Natural killer cell treated with Interleukin-12 subunit alpha and Interleukin-12 subunit beta and Interleukin-15 and Interleukin-18, amount 100 ng/mL, for 72 hours (primary cell): ENCODE results near the gene PRODH. TPM values are rescaled to one million over a fixed set of nuclear protein-coding genes. Genes with fewer than 3 reads are reported as not detected.
"Not testable (repeated sequence)": the region's sequence is repeated elsewhere in the genome, so short reads cannot be mapped to it uniquely, and the experiment has no call there.

Source experiments
- ATAC-seq, 2 donors: fragments of 150-1000 bp; cut with Tn5 transposase in 1 of 2; sonication (Bioruptor Pico), chemical (Tn5 transposase) in 1 of 2; 2 replicates each; pipeline ENCODE4 v1.10.0; 2021
- DNase-seq: peaks from one replicate; pipeline ENCODE4 v3.0.0; 2022; ENCODE audit warnings: low spot score
- H3K27ac Mint-ChIP-seq, 2 donors: 1 replicate in 1 of 2; 2 replicates in 1 of 2; pipeline ENCODE4 v1.8.0; 2022; ENCODE audit warnings: mixed read lengths in 2 of 2, mild to moderate bottlenecking in 1 of 2, moderate library complexity in 1 of 2
- H3K27me3 Mint-ChIP-seq, 2 donors: 1 replicate in 1 of 2; 2 replicates in 1 of 2; pipeline ENCODE4 v1.8.0; 2022; ENCODE audit warnings: mixed read lengths in 2 of 2
- H3K36me3 Mint-ChIP-seq: one replicate; pipeline ENCODE4 v1.8.0; 2022; ENCODE audit warnings: mixed read lengths
- H3K4me1 Mint-ChIP-seq, 2 donors: 1 replicate in 1 of 2; 2 replicates in 1 of 2; pipeline ENCODE4 v1.8.0; 2022; ENCODE audit warnings: low read depth in 2 of 2, mixed read lengths in 2 of 2, mild to moderate bottlenecking in 1 of 2
- H3K4me3 Mint-ChIP-seq: one replicate; pipeline ENCODE4 v1.8.0; 2022; ENCODE audit warnings: mixed read lengths
- H3K9me3 Mint-ChIP-seq: 2 replicates; pipeline ENCODE4 v1.8.0; 2022; ENCODE audit warnings: mixed read lengths
- total RNA-seq, 2 donors: library from RNA; stranded (reverse); gene quantifications; one replicate each; pipeline ENCODE4 v1.2.3, GENCODE V29; 2022

The PRODH gene
- total RNA-seq, 2 donors from 2014 or later, result not detected

DNA sequence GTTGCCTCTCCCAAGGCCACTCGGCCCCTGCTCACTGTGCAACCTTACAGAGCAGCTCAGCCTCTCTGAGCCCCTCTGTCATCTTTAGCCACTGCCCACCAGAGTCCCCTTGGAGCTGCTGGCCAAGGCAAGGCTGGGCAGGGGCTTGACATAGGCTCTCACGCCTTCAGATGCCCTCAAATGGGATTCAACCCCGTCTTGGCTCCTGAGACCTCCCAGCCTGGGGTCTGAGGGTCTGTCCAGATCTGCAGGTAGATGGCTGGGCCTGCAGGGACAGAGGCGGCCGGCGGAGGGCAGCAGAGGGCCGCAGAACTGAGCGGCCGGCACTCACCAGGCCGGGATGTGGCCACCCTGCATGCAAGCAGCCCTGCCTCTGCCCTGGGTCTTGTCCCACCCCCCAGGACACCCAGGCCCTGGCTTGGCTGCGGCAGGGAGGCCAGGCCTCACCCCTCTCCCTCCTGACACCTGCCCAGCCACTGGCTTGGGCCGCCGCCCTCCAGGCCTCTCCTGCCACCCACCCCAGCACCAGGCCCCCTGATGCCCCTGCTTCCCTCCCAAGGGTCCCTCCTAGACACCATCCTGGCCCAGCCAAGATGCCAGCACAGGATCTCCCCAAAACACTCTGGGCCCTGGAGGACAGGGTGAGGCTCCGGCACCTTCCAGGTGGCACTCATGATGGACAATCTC, 18.4 kb upstream of the PRODH start:
- DNase-seq, H3K27me3 Mint-ChIP-seq, H3K27ac Mint-ChIP-seq, H3K9me3 Mint-ChIP-seq, H3K4me3 Mint-ChIP-seq, H3K4me1 Mint-ChIP-seq, H3K36me3 Mint-ChIP-seq: not testable (repeated sequence)
- ATAC-seq, result peak; percentile 65 to 76

- H3K36me3 Mint-ChIP-seq, H3K27ac Mint-ChIP-seq, H3K4me1 Mint-ChIP-seq, ATAC-seq, H3K4me3 Mint-ChIP-seq, H3K9me3 Mint-ChIP-seq: not testable (repeated sequence)
- DNase-seq, result peak; percentile 29
- peaks cover 9 to 10% of the 10 kb centered on the region in 2 donors for H3K27me3 Mint-ChIP-seq
Observed at GRCh38 chr22:18953128-18953527, 17.0 kb upstream of the PRODH start.

- Mint-ChIP-seq H3K36me3 (no peaks in the 10 kb centered on the region), H3K4me3 (no peak overlapping the region), H3K9me3 (no peaks in the 10 kb centered on the region), H3K27ac (no peak overlapping the region), H3K27me3 (peaks cover 12% of the 10 kb centered on the region in 2 donors), H3K4me1 (no peaks in the 10 kb centered on the region)
- ATAC-seq, result no peak
- DNase-seq, result no peak
Observed at GRCh38 chr22:18952022-18952421, 15.9 kb upstream of the PRODH start.

DNA sequence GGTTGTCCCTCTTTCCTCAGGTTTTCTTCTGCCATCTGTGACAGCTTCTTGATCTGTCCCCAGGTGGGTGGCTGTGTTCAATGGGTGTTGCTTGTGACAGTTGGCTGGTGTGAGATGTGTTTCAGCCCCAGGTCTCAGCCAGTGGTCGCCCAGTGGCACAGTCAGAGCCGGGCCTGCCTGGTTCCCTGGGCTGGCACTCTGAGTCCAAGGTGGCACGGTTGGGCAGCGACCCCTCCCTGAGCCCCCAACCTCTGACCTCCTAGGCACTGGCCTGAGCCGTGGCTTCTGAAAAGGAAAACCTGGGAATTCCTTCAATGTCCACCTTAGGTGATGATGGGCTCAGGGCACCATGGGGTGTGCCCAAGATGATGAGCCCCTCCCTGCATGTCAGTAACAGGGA, 14.0 kb upstream of the PRODH start:
- Mint-ChIP-seq H3K4me1 (no peaks in the 10 kb centered on the region), H3K9me3 (no peaks in the 10 kb centered on the region), H3K27ac (no peak overlapping the region), H3K4me3 (no peak overlapping the region), H3K27me3 (peaks cover 12% of the 10 kb centered on the region in 2 donors), H3K36me3 (no peaks in the 10 kb centered on the region)
- no peak for ATAC-seq
- no peak for DNase-seq

DNA sequence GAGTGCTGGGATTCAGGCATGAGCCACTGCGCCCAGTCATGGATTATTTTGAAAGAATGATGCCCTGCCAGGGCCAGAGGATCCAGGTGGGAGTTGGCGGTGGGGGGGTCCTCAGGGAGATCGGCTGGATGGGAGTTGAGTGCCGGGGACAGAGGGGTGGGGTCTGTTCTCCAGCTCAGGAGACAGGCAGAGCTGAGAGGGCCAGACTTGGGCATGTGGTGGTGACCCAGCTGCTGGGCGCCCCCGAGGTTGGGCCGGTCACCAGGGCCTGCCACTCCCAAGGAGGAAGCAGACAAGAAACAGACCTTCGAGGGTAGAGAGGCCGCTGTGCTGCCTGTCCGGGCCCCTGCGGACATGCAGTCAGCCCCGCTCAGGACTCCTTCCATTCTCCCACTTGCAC, 11.8 kb upstream of the PRODH start:
- Mint-ChIP-seq H3K27ac (no peak overlapping the region), H3K4me3 (no peak overlapping the region), H3K27me3 (peaks cover 12% of the 10 kb centered on the region in 2 donors), H3K4me1 (no peaks in the 10 kb centered on the region), H3K9me3 (no peaks in the 10 kb centered on the region), H3K36me3 (no peaks in the 10 kb centered on the region)
- ATAC-seq, result peak; percentile 24 to 36
- DNase-seq, result no peak

DNA sequence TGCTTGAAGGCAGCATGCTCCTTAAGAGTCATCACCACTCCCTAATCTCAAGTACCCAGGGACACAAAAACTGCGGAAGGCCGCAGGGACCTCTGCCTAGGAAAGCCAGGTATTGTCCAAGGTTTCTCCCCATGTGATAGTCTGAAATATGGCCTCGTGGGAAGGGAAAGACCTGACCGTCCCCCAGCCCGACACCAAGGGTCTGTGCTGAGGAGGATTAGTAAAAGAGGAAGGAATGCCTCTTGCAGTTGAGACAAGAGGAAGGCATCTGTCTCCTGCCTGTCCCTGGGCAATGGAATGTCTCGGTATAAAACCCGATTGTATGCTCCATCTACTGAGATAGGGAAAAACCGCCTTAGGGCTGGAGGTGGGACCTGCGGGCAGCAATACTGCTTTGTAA, 11.0 kb upstream of the PRODH start:
- peaks cover 12% of the 10 kb centered on the region in 2 donors for H3K27me3 Mint-ChIP-seq
- not testable (repeated sequence) for ATAC-seq, H3K27ac Mint-ChIP-seq, H3K36me3 Mint-ChIP-seq, H3K4me1 Mint-ChIP-seq, DNase-seq, H3K4me3 Mint-ChIP-seq, H3K9me3 Mint-ChIP-seq

GRCh38 chr22:18938691-18939090, 2.6 kb upstream of the PRODH start:
- not testable (repeated sequence) for H3K27ac Mint-ChIP-seq, H3K9me3 Mint-ChIP-seq, H3K27me3 Mint-ChIP-seq, H3K4me1 Mint-ChIP-seq, ATAC-seq, H3K36me3 Mint-ChIP-seq, DNase-seq, H3K4me3 Mint-ChIP-seq

- H3K27ac Mint-ChIP-seq, DNase-seq: not testable (repeated sequence)
Observed at GRCh38 chr22:18934688-18935087, 1.4 kb downstream of the PRODH start.

DNA sequence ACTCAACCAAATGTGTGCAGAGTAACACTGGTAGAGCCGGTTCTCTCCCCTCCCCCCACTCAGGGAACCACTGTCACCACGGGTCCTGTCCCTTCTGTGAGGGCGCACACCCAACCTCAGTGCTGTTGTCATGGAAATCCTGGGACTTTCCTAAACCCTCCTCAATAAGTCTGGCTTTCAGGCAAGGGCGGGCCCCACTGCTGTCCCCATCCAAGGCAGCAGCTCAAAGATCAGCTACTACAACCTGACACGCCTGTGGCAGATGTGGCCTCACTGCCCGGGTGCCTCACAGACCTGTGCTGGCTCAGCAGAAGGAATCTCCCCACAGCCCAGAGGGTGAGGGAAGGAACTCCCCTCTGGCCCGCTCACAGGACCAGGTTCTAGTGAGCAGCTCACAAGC, 2.2 kb downstream of the PRODH start:
- no peak overlapping the region for H3K4me3 Mint-ChIP-seq
- H3K27ac Mint-ChIP-seq, result no peak overlapping the region
- ATAC-seq (no peak), DNase-seq (no peak)
- H3K36me3 Mint-ChIP-seq, result no peaks in the 10 kb centered on the region
- H3K4me1 Mint-ChIP-seq, result no peaks in the 10 kb centered on the region
- H3K27me3 Mint-ChIP-seq, result no peaks in the 10 kb centered on the region
- H3K9me3 Mint-ChIP-seq, result no peaks in the 10 kb centered on the region

More at GRCh38 chr22:18934688-18935087, 1.4 kb downstream of the PRODH start:
- H3K36me3 Mint-ChIP-seq, ATAC-seq, H3K9me3 Mint-ChIP-seq, H3K4me1 Mint-ChIP-seq, H3K4me3 Mint-ChIP-seq, H3K27me3 Mint-ChIP-seq: not testable (repeated sequence)

- H3K36me3 Mint-ChIP-seq, result no peaks in the 10 kb centered on the region
- no peaks in the 10 kb centered on the region for H3K27me3 Mint-ChIP-seq
- H3K27ac Mint-ChIP-seq, result no peak overlapping the region
- no peak for DNase-seq
- no peaks in the 10 kb centered on the region for H3K4me1 Mint-ChIP-seq
- no peak for ATAC-seq
- H3K4me3 Mint-ChIP-seq, result no peak overlapping the region
- no peaks in the 10 kb centered on the region for H3K9me3 Mint-ChIP-seq
Observed at GRCh38 chr22:18931905-18932652, 4.0 kb downstream of the PRODH start.

GRCh38 chr22:18929459-18929858, 6.6 kb downstream of the PRODH start:
- Mint-ChIP-seq H3K27me3 (no peaks in the 10 kb centered on the region), H3K36me3 (no peaks in the 10 kb centered on the region), H3K4me1 (no peaks in the 10 kb centered on the region), H3K27ac (no peak overlapping the region), H3K9me3 (no peaks in the 10 kb centered on the region), H3K4me3 (no peak overlapping the region)
- ATAC-seq (no peak), DNase-seq (no peak)

GRCh38 chr22:18927573-18927972, 8.5 kb downstream of the PRODH start:
- H3K27ac Mint-ChIP-seq, result no peak overlapping the region
- H3K4me1 Mint-ChIP-seq, result no peaks in the 10 kb centered on the region
- H3K9me3 Mint-ChIP-seq, result no peaks in the 10 kb centered on the region
- DNase-seq (no peak), ATAC-seq (no peak)
- H3K36me3 Mint-ChIP-seq, result no peaks in the 10 kb centered on the region
- H3K4me3 Mint-ChIP-seq, result no peak overlapping the region
- no peaks in the 10 kb centered on the region for H3K27me3 Mint-ChIP-seq

DNA sequence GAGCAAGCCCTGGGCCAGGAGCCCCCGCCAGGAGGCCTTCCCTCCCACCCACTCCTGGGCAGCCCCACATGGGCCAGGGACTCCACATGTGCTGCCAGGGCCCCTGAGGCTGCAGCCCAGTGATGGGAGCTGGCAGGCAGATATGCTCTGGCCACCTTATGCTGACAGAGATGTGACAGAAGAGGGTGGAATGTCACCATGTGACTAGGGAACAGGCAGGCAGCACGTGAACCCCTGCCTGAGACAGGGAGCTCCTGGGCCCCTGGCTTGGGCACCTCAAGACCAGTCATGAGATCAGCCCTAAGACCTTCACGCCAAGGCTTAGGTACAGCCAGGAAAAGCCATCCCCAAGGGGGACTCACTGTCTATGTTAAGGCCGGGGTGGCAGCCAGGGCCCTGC, 9.1 kb downstream of the PRODH start:
- no peak for ATAC-seq
- Mint-ChIP-seq H3K36me3 (no peaks in the 10 kb centered on the region), H3K27ac (no peak overlapping the region), H3K4me3 (no peak overlapping the region), H3K9me3 (no peaks in the 10 kb centered on the region), H3K27me3 (no peaks in the 10 kb centered on the region), H3K4me1 (no peaks in the 10 kb centered on the region)
- DNase-seq, result no peak

DNA sequence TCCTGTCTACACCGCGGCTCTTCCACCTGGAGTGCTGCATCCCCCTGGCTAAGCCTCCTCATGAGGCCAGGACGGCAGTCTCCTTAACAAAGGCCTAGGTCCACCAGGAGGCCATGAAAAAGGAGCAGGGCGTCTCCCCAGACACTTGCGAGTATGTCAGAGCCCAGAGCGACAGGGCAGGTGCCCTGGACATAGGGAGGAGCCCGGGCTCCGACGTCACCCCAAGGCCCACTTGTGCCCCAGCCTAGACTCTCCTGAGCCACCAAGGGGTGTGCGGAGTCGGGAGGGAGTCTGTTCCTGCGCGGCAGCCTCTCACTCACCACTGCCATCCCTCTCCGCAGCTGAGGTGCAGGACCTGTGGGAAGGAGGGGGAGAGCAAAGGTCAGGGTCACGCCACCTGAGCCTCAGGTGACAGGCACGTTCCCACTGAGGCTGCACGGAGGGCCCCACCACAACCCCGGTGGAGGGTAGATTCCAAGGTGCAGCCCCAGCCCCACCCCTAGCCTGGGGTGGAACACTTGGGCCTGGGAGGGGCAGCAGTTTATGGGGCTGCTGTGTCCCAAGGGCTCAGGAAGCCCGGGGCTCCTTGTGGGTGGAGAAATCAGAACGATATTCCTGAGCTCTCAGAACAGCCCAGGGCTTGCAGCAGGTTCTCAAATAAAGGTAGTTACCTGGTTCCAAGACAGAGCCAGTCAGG, 10.6 kb downstream of the PRODH start:
- Mint-ChIP-seq H3K9me3 (no peaks in the 10 kb centered on the region), H3K27me3 (no peaks in the 10 kb centered on the region)
- DNase-seq, result no peak

More for the DNA sequence above, 10.6 kb downstream of the PRODH start:
- ATAC-seq, result no peak
- no peak overlapping the region for H3K27ac Mint-ChIP-seq
- H3K4me3 Mint-ChIP-seq, result no peak overlapping the region
- no peaks in the 10 kb centered on the region for H3K36me3 Mint-ChIP-seq
- H3K4me1 Mint-ChIP-seq, result no peaks in the 10 kb centered on the region
